K562 (cell line): ENCODE measurements around the gene ACTG2. TPM values are rescaled to one million over a fixed set of nuclear protein-coding genes. Genes with fewer than 3 reads are reported as not detected.

Experiments
- ATAC-seq: fragments of 200-7000 bp; cut with Tn5 transposase; 3 replicates; pipeline ENCODE4 v1.9.1; 2020; ENCODE audit warnings: moderate library complexity
- BruUV-seq: library from RNA; stranded (reverse); fragments of 400-500 nt; replicated peaks from 2 replicates; lab custom pipeline; 2021; lab: Mats Ljungman, UMichigan
- CTCF ChIA-PET: fragments of 300-600 bp; formaldehyde crosslinking; extraction: SDS; loops from one replicate; lab custom pipeline; 2021; ENCODE audit warnings: low intra/inter-chr PET ratio; lab: Yijun Ruan, JAX
- POLR2A ChIA-PET: fragments of 300-600, 350-650 bp; sonication (Branson Sonifier 250); formaldehyde crosslinking; extraction: SDS; loops from one replicate; lab custom pipeline; 2021; ENCODE audit warnings: antibody characterized with exemption, inconsistent platforms; lab: Yijun Ruan, JAX
- DNase-seq, 4 experiments: peaks; one replicate each; pipeline versions ENCODE4 v3.0.0 to v3.0.0-alpha.2; 2011 to 2018; ENCODE audit warnings: low spot score in 3 of 4, mixed read lengths in 3 of 4; ENCODE audit errors: extremely low read depth in 1 of 4
- FAIRE-seq: peaks from 2 replicates; lab custom pipeline; 2011; peaks lifted over from hg19 to GRCh38; lab: Jason Lieb, UNC
- H2AFZ ChIP-seq: 2 replicates; pipeline ENCODE4 v1.6.0; 2011; ENCODE audit warnings: low read depth, low read length, control low read depth, inconsistent platforms
- H3K27ac ChIP-seq: fragments of 200-600 bp; 3 replicates; pipeline ENCODE4 v1.8.0; 2011; ENCODE audit warnings: low read depth, mild to moderate bottlenecking, control low read depth, inconsistent platforms, low read length, moderate library complexity, mixed read lengths; ENCODE audit errors: extremely low read depth
- H3K27me3 ChIP-seq, 2 experiments: fragments of 300-600 bp in 1 of 2; 2 replicates in 1 of 2; 3 replicates in 1 of 2; pipeline versions ENCODE4 v1.6.0 to v1.8.0; 2011; ENCODE audit warnings: inconsistent platforms in 2 of 2, low read length in 2 of 2, mild to moderate bottlenecking in 1 of 2, mixed read lengths in 1 of 2, moderate library complexity in 1 of 2; ENCODE audit not compliant: control insufficient read depth in 2 of 2, insufficient read depth in 2 of 2
- H3K36me3 ChIP-seq: fragments of 300-600 bp; 3 replicates; pipeline ENCODE4 v1.8.0; 2011; ENCODE audit warnings: mild to moderate bottlenecking, low read length, inconsistent platforms; ENCODE audit not compliant: control insufficient read depth, insufficient read depth
- H3K4me1 ChIP-seq, 2 experiments: fragments of 200-600 bp in 1 of 2; replicated peaks in 1 of 2; 2 replicates in 1 of 2; 3 replicates in 1 of 2; pipeline versions ENCODE4 v1.5.1 to v1.8.0; 2011; ENCODE audit warnings: inconsistent platforms in 2 of 2, low read length in 2 of 2, mild to moderate bottlenecking in 1 of 2, mixed read lengths in 1 of 2, moderate library complexity in 1 of 2; ENCODE audit not compliant: control insufficient read depth in 2 of 2, insufficient read depth in 2 of 2
- H3K4me2 ChIP-seq: 2 replicates; pipeline ENCODE4 v1.6.1; 2011; ENCODE audit warnings: low read length, control low read depth, inconsistent platforms, mixed read lengths; ENCODE audit not compliant: insufficient read depth
- H3K4me3 ChIP-seq: fragments of 200-600 bp; sonication (generic), shearing (Covaris generic); 2 replicates; pipeline ENCODE4 v1.5.1; 2016; ENCODE audit warnings: control low read depth, inconsistent platforms
- H3K79me2 ChIP-seq: fragments of 200-600 bp; 3 replicates; pipeline ENCODE4 v1.8.0; 2011; ENCODE audit warnings: low read length, inconsistent platforms; ENCODE audit not compliant: control insufficient read depth, insufficient read depth
- H3K9ac ChIP-seq, 2 experiments: 2 replicates each; pipeline versions ENCODE4 v1.6.0 to v1.6.1; 2011; ENCODE audit warnings: low read depth in 2 of 2, low read length in 2 of 2, control low read depth in 1 of 2, inconsistent platforms in 1 of 2, mild to moderate bottlenecking in 1 of 2, mixed read lengths in 1 of 2; ENCODE audit not compliant: insufficient read depth in 1 of 2
- H3K9me1 ChIP-seq: one replicate; pipeline ENCODE4 v1.6.0; 2011; ENCODE audit warnings: inconsistent platforms, mild to moderate bottlenecking, low read length, moderate library complexity; ENCODE audit not compliant: control insufficient read depth, insufficient read depth
- H3K9me3 ChIP-seq: replicated peaks from 2 replicates; pipeline ENCODE4 v1.5.1; 2011; ENCODE audit warnings: low read depth, low read length, inconsistent platforms; ENCODE audit not compliant: control insufficient read depth, insufficient read depth
- H4K20me1 ChIP-seq: replicated peaks from 2 replicates; pipeline ENCODE4 v1.6.1; 2011; ENCODE audit warnings: low read length, inconsistent platforms, mixed read lengths; ENCODE audit not compliant: control insufficient read depth, insufficient read depth
- DMBX1 ChIP-seq: fragments of 250-450 bp; sonication (Bioruptor Pico); IDR thresholded peaks from 2 replicates; pipeline ENCODE4 v1.8.0; 2022; ENCODE audit warnings: inconsistent platforms, mild to moderate bottlenecking, moderate library complexity, borderline replicate concordance
- FUS ChIP-seq: fragments of 200-400 bp; formaldehyde crosslinking; optimal IDR thresholded peaks from 2 replicates; pipeline ENCODE3; 2017; ENCODE audit warnings: low read depth, low read length
- MXI1 ChIP-seq: IDR thresholded peaks from 2 replicates; pipeline ENCODE4 v1.6.1; 2011; ENCODE audit warnings: low read depth, mild to moderate bottlenecking, improper control_type of control experiment, low read length
- SETDB1 ChIP-seq: IDR thresholded peaks from one replicate; pipeline ENCODE4 v1.6.1; 2012; ENCODE audit warnings: low read length, control low read depth, inconsistent platforms
- SMC3 ChIP-seq: conservative IDR thresholded peaks from 2 replicates; pipeline ENCODE4 v1.6.1; 2011; ENCODE audit warnings: low read depth, low read length, improper control_type of control experiment; ENCODE audit not compliant: insufficient read depth
- SP1 ChIP-seq: sonication (generic); formaldehyde crosslinking; IDR thresholded peaks from 2 replicates; pipeline ENCODE4 v1.8.1; 2022; ENCODE audit warnings: mild to moderate bottlenecking, missing genetic modification reagents
- TCF3 ChIP-seq: sonication (generic); formaldehyde crosslinking; IDR thresholded peaks from 2 replicates; pipeline ENCODE4 v1.4.0; 2020; ENCODE audit warnings: mild to moderate bottlenecking, missing genetic modification reagents
- TCF7 ChIP-seq: sonication (generic); IDR thresholded peaks from 2 replicates; pipeline ENCODE4 v1.6.1; 2016; ENCODE audit warnings: antibody characterized with exemption, borderline replicate concordance
- TCFL5 ChIP-seq: fragments of 250-450 bp; sonication (Bioruptor Pico); conservative IDR thresholded peaks from 2 replicates; pipeline ENCODE4 v1.6.1; 2021; ENCODE audit warnings: mild to moderate bottlenecking, moderate library complexity, matching md5 sums
- ZNF232 ChIP-seq: sonication (generic); formaldehyde crosslinking; IDR thresholded peaks from 2 replicates; pipeline ENCODE4 v1.8.0; 2022; ENCODE audit warnings: mild to moderate bottlenecking, missing genetic modification reagents
- ZNF263 ChIP-seq: sonication (generic); formaldehyde crosslinking; IDR thresholded peaks from 2 replicates; pipeline ENCODE4 v1.8.0; 2022; ENCODE audit warnings: mild to moderate bottlenecking, missing genetic modification reagents, borderline replicate concordance
- ZNF347 ChIP-seq: fragments of 450-650 bp; formaldehyde crosslinking; IDR thresholded peaks from 2 replicates; pipeline ENCODE4 v1.4.0; 2020; ENCODE audit warnings: low read depth, mild to moderate bottlenecking, moderate library complexity
- WGBS: fragments of 100-300 bp; shearing (Covaris generic); methylation state at CpG from one replicate; pipeline ENCODE4 v1.1.6; 2016; ENCODE audit warnings: low coverage, mixed read lengths; ENCODE audit not compliant: insufficient coverage; ENCODE audit errors: missing lambda C conversion rate; 5-methylcytosine and 5-hydroxymethylcytosine counted together
- in situ Hi-C: fragments of 300-500 bp; cut with MboI; formaldehyde crosslinking; loops from 4 replicates; pipeline ENCODE4 v1.15.0; 2018; ENCODE audit warnings: inconsistent platforms, mixed read lengths
- intact Hi-C: fragments of 100-400 bp; cut with micrococcal nuclease; formaldehyde crosslinking; loops from 2 replicates; pipeline ENCODE4 v1.14.2; 2022
- polyA plus RNA-seq, 8 experiments: library from polyadenylated mRNA; depleted of rRNA in 4 of 8; stranded (reverse) in 5 of 8; unstranded in 3 of 8; fragments of >200 nt; fragmentation: Nextera tagmentation in 2 of 8; fragmentation: Illumina TruSeq in 1 of 8; extraction: Ambion mirVana in 2 of 8; extraction: Trizol in 1 of 8; gene quantifications; 2 replicates each; pipeline versions ENCODE4 v1.2.1 to v1.2.3, GENCODE V29; 2011 to 2014; ENCODE audit warnings: inconsistent platforms in 1 of 8, missing spikeins in 1 of 8
- total RNA-seq, 7 experiments: library from RNA; depleted of rRNA in 6 of 7; stranded (reverse); fragments of >200 nt in 6 of 7; fragmentation: Illumina TruSeq in 2 of 7; extraction: Trizol in 2 of 7; gene quantifications; 2 replicates each; pipeline versions ENCODE4 v1.2.1 to v1.2.3, GENCODE V29; 2011 to 2021; ENCODE audit warnings: low replicate concordance in 1 of 7
- TF ChIP-seq, protein P1 (sequence below): sonication (generic); formaldehyde crosslinking; IDR thresholded peaks from 2 replicates; pipeline ENCODE4 v1.8.1; 2023; ENCODE audit warnings: mild to moderate bottlenecking, missing genetic modification reagents
- TF ChIP-seq, protein P2 (sequence below), 2 experiments: fragments of 450-650 bp; IDR thresholded peaks; 2 replicates each; pipeline ENCODE4 v1.6.1; 2016
- TF ChIP-seq, protein P3 (sequence below): fragments of 250-450 bp; sonication (Bioruptor Pico); IDR thresholded peaks from 2 replicates; pipeline ENCODE4 v1.5.0; 2021

ACTG2 gene
- total and polyA plus RNA-seq, 9 of the 15 experiments (the other 6 are each of a cell fraction or from before 2014, with no cell fraction given): 0.06 to 0.60 TPM; not detected in 7

GRCh38 chr2:73850009-73850408 lies 42.8 kb upstream of the ACTG2 start:
- no peak overlapping the region for H2AFZ ChIP-seq
- no peak for DNase-seq
- H3K9ac ChIP-seq: peak overlapping the region in 1 of 2 experiments; percentile 36; a peak in 1 of 4 replicates
- H3K27ac ChIP-seq: no peak overlapping the region
- in situ Hi-C loops (no loop called here), intact Hi-C loops (no loop called here)
- H3K4me2 ChIP-seq: no peak overlapping the region
- no peaks in the 10 kb centered on the region for H3K9me1 ChIP-seq
- peaks cover 92% of the 10 kb centered on the region for H3K36me3 ChIP-seq
- no peaks in the 10 kb centered on the region for H3K27me3 ChIP-seq
- no peaks in the 10 kb centered on the region for H3K79me2 ChIP-seq
- WGBS: 62% methylated on average over 2 of the region's 2 CpGs
- no peak for ATAC-seq
- no peaks in the 10 kb centered on the region for H4K20me1 ChIP-seq
- ChIA-PET CTCF (no interaction called here), POLR2A (interaction anchor here (1.2 kb wide), 1 partner anchor 21 kb away, joined by 3 read pairs; the partner anchor contains the start of gene STAMBP)
- H3K4me1 ChIP-seq: no peaks in the 10 kb centered on the region
- no TSS peak for BruUV-seq
- no peaks in the 10 kb centered on the region for H3K9me3 ChIP-seq
- no peak overlapping the region for H3K4me3 ChIP-seq
- no peak for FAIRE-seq
- TF ChIP-seq TCF3 (CRISPR knock-in tag): no peak
- TF ChIP-seq, protein P1, sequence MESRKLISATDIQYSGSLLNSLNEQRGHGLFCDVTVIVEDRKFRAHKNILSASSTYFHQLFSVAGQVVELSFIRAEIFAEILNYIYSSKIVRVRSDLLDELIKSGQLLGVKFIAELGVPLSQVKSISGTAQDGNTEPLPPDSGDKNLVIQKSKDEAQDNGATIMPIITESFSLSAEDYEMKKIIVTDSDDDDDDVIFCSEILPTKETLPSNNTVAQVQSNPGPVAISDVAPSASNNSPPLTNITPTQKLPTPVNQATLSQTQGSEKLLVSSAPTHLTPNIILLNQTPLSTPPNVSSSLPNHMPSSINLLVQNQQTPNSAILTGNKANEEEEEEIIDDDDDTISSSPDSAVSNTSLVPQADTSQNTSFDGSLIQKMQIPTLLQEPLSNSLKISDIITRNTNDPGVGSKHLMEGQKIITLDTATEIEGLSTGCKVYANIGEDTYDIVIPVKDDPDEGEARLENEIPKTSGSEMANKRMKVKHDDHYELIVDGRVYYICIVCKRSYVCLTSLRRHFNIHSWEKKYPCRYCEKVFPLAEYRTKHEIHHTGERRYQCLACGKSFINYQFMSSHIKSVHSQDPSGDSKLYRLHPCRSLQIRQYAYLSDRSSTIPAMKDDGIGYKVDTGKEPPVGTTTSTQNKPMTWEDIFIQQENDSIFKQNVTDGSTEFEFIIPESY: no peak
- TF ChIP-seq ZNF232 (CRISPR knock-in tag): no peak
- no peak for TF ChIP-seq SMC3
- no peak for TF ChIP-seq MXI1
- TF ChIP-seq, protein P2, sequence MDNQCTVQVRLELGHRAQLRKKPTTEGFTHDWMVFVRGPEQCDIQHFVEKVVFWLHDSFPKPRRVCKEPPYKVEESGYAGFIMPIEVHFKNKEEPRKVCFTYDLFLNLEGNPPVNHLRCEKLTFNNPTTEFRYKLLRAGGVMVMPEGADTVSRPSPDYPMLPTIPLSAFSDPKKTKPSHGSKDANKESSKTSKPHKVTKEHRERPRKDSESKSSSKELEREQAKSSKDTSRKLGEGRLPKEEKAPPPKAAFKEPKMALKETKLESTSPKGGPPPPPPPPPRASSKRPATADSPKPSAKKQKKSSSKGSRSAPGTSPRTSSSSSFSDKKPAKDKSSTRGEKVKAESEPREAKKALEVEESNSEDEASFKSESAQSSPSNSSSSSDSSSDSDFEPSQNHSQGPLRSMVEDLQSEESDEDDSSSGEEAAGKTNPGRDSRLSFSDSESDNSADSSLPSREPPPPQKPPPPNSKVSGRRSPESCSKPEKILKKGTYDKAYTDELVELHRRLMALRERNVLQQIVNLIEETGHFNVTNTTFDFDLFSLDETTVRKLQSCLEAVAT (IDR thresholded peaks at IDR 0.05): no peak
- TF ChIP-seq SETDB1: no peak
- no peak for TF ChIP-seq DMBX1
- TF ChIP-seq TCFL5: no peak
- TF ChIP-seq, protein P3, sequence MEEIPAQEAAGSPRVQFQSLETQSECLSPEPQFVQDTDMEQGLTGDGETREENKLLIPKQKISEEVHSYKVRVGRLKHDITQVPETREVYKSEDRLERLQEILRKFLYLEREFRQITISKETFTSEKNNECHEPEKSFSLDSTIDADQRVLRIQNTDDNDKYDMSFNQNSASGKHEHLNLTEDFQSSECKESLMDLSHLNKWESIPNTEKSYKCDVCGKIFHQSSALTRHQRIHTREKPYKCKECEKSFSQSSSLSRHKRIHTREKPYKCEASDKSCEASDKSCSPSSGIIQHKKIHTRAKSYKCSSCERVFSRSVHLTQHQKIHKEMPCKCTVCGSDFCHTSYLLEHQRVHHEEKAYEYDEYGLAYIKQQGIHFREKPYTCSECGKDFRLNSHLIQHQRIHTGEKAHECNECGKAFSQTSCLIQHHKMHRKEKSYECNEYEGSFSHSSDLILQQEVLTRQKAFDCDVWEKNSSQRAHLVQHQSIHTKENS (CRISPR knock-in tag): no peak
- TF ChIP-seq SP1: no peak
- no peak for TF ChIP-seq ZNF263 (CRISPR knock-in tag)
- no peak for TF ChIP-seq FUS
- no peak for TF ChIP-seq TCF7
- no peak for TF ChIP-seq ZNF347 (CRISPR knock-in tag)
